ENCODE data around the gene ADGRF5. TPM values are rescaled to one million over a fixed set of nuclear protein-coding genes. Genes with fewer than 3 reads are reported as not detected.

ADGRF5 gene
- total RNA-seq, 4 donors from 2014 or later = 17.0 to 37.8 (median 29.1) TPM

DNA sequence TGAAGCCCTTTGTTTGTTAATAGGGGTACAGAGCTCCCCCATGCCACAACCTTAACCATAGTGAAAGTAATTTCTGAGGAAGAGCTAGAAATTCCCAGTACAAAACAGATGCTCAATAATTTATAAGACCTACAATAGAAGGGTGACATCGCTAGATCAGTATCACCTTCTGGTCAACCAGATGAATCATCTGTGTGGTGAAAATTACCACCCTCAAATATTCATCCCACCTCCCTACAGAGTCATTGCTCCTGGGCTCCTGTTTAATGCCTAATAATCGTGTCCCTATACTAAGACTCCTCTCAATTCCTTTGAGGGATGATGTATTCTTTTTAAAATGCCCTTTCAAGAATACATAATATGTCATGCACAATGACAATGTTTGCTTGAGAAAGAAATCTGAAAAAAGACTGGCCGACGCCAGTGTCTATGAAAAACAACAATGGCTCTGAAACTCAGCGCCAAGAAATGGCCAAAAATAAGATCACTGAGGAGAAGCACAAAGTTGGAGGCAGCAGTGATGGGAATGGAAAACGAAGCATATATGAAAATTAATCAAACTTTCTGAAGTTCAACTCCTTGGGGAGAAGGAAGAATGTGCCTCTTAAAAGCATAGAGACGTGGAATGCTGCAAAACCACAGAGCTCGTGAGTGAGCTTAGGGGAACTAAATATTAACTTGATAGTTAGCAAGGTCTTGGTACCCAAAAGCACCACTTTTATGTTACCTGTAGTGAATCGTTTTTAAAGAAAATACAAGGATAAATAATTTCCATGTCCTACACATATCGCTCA, 11.0 kb upstream of the ADGRF5 start:
- Histone ChIP-seq H3K27me3 (no peaks in the 10 kb centered on the region), H3K4me1 (peaks cover 0 to 8% (median 3%) of the 10 kb centered on the region in 4 donors), H3K36me3 (no peaks in the 10 kb centered on the region), H3K27ac (replicated peaks in 1 of 4) (peak overlapping the region in 1 of 4 donors; percentile 23), H3K9me3 (no peaks in the 10 kb centered on the region), H3K4me3 (no peak overlapping the region)
- TF ChIP-seq, protein P1, sequence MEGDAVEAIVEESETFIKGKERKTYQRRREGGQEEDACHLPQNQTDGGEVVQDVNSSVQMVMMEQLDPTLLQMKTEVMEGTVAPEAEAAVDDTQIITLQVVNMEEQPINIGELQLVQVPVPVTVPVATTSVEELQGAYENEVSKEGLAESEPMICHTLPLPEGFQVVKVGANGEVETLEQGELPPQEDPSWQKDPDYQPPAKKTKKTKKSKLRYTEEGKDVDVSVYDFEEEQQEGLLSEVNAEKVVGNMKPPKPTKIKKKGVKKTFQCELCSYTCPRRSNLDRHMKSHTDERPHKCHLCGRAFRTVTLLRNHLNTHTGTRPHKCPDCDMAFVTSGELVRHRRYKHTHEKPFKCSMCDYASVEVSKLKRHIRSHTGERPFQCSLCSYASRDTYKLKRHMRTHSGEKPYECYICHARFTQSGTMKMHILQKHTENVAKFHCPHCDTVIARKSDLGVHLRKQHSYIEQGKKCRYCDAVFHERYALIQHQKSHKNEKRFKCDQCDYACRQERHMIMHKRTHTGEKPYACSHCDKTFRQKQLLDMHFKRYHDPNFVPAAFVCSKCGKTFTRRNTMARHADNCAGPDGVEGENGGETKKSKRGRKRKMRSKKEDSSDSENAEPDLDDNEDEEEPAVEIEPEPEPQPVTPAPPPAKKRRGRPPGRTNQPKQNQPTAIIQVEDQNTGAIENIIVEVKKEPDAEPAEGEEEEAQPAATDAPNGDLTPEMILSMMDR (IDR thresholded peaks at IDR 0.05) = no peak
- TF ChIP-seq POLR2A (IDR thresholded peaks at IDR 0.05; ENCODE audit: low read depth) = no peak
- TF ChIP-seq POLR2AphosphoS5 (IDR thresholded peaks at IDR 0.05) = no peak
- no peak for TF ChIP-seq EP300 (IDR thresholded peaks at IDR 0.05)
- WGBS = 54% methylated on average over 10 of the region's 10 CpGs
- DNase-seq (ENCODE audit: extremely low spot score) = no peak
- intact Hi-C loops (cut with DNase I) = no loop called here

DNA sequence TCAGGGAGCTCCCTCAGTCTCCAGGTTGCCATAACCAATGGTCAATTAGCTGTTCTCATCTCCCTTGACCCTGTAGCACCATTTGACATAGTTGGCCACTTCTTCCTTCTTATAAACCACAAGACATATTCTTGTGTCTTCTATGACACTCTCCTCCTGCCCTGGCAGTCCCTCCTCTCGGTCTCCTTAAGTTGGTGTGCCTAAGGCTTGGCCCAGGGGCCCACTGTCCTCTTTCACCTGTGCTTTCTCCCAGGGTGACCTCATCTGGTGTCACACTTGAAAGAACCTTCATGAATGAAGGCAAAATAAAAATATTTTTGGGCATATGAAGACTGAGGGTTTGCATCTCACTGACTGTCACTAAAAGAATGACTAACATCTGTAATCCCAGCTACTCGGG, 9.7 kb upstream of the ADGRF5 start:
- DNase-seq (ENCODE audit: extremely low spot score) = no peak
- Histone ChIP-seq H3K4me1 (peaks cover 0 to 8% (median 4%) of the 10 kb centered on the region in 4 donors), H3K27me3 (no peaks in the 10 kb centered on the region), H3K9me3 (no peaks in the 10 kb centered on the region), H3K4me3 (no peak overlapping the region), H3K27ac (replicated peaks in 1 of 4) (no peak overlapping the region), H3K36me3 (no peaks in the 10 kb centered on the region)
- intact Hi-C loops (cut with DNase I) = no loop called here
- TF ChIP-seq POLR2AphosphoS5 (IDR thresholded peaks at IDR 0.05) (no peak), EP300 (IDR thresholded peaks at IDR 0.05) (no peak)
- 92% methylated on average over 2 of the region's 2 CpGs for WGBS

DNA sequence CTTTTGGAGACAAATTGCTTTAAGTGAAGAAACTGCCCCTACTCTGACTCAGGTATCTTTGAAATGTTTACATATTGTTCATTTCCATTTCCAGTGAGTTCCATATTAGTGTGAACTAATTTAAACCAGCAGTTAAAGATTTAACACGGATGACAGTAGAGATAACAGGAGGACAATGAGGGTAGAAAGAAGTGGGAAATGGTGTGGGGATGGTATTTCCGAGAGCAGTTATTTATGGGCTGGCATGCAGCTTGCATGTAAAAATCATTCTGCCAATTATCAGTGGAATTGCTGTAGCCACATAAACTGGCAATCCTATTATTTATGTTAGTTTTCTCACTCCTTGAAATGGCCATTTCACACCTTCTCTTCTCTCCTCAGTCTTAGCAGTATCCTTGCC, 8.6 kb upstream of the ADGRF5 start:
- intact Hi-C loops (cut with DNase I) = no loop called here
- Histone ChIP-seq H3K27ac (replicated peaks in 1 of 4) (no peak overlapping the region), H3K9me3 (no peaks in the 10 kb centered on the region), H3K4me3 (no peak overlapping the region), H3K4me1 (peaks cover 0 to 15% (median 6%) of the 10 kb centered on the region in 4 donors), H3K36me3 (no peaks in the 10 kb centered on the region), H3K27me3 (no peaks in the 10 kb centered on the region)
- WGBS = 76% methylated on average over 2 of the region's 2 CpGs
- TF ChIP-seq EP300 (IDR thresholded peaks at IDR 0.05) = no peak
- TF ChIP-seq POLR2A (IDR thresholded peaks at IDR 0.05; ENCODE audit: low read depth) = no peak
- no peak for TF ChIP-seq POLR2AphosphoS5 (IDR thresholded peaks at IDR 0.05)
- TF ChIP-seq, protein P1 (IDR thresholded peaks at IDR 0.05) = no peak
- DNase-seq (ENCODE audit: extremely low spot score) = no peak

DNA sequence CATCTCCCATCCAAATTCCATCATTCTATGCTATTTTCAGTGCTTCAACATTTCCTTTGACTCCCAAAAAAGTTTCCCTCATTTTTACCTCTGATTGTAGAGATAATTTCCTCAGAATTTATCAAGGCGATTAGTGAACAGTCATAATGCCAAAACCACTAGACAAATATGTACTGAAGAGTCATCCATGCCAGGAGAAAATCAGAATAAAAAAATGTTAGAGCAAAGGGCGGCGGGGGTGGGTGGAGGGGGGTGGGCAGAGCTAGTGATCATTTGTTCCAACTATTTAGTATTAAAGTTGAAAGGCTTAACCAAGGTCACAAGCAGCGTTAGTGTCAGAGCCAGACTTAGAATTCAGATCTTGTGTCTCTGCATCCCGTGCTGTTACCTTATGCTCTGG, 5.3 kb upstream of the ADGRF5 start:
- intact Hi-C loops (cut with DNase I) = no loop called here
- Histone ChIP-seq H3K27ac (replicated peaks in 1 of 4) (no peak overlapping the region), H3K4me3 (no peak overlapping the region), H3K27me3 (no peaks in the 10 kb centered on the region), H3K4me1 (peaks cover 0 to 11% (median 5%) of the 10 kb centered on the region in 4 donors), H3K36me3 (no peaks in the 10 kb centered on the region), H3K9me3 (no peaks in the 10 kb centered on the region)
- WGBS = 83% methylated on average over 5 of the region's 5 CpGs
- DNase-seq (ENCODE audit: extremely low spot score) = no peak
- TF ChIP-seq POLR2A (IDR thresholded peaks at IDR 0.05; ENCODE audit: low read depth) (no peak), POLR2AphosphoS5 (IDR thresholded peaks at IDR 0.05) (no peak), EP300 (IDR thresholded peaks at IDR 0.05) (no peak)
- TF ChIP-seq, protein P1 (IDR thresholded peaks at IDR 0.05) = no peak

DNA sequence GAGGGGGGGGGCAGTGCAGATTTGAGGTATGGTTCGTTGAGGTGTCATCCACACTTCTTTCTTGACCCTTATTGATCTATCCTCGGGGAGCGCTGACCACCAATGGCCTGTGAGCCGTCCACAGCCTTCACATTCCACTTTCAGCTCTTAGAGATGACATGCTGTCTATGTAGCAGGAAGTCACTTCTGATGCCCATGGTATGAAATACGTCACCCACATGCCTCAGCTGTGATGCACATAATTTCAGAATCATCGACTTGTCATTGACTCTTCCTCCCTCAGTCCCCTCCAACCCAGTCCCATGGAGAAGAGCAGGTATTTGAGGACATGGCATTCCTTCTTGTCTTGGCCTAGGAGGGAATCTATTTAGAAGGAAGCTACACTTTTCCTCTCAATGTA, 4.7 kb upstream of the ADGRF5 start:
- Histone ChIP-seq H3K27ac (replicated peaks in 1 of 4) (no peak overlapping the region), H3K9me3 (no peaks in the 10 kb centered on the region), H3K4me3 (no peak overlapping the region), H3K36me3 (no peaks in the 10 kb centered on the region), H3K27me3 (no peaks in the 10 kb centered on the region), H3K4me1 (peaks cover 0 to 11% (median 5%) of the 10 kb centered on the region in 4 donors)
- DNase-seq (ENCODE audit: extremely low spot score) = no peak
- 84% methylated on average over 6 of the region's 6 CpGs for WGBS
- intact Hi-C loops (cut with DNase I) = no loop called here
- TF ChIP-seq POLR2A (IDR thresholded peaks at IDR 0.05; ENCODE audit: low read depth) (no peak), EP300 (IDR thresholded peaks at IDR 0.05) (no peak), POLR2AphosphoS5 (IDR thresholded peaks at IDR 0.05) (no peak)
- TF ChIP-seq, protein P1 (IDR thresholded peaks at IDR 0.05) = no peak
